SJCRH30 (cell line): Measurements from ENCODE around the gene GRIA3. TPM values are rescaled to one million over a fixed set of nuclear protein-coding genes. Genes with fewer than 3 reads are reported as not detected.
"Not testable (repeated sequence)": the region's sequence is repeated elsewhere in the genome, so short reads cannot be mapped to it uniquely, and the experiment has no call there.

Experiments used
- DNase-seq, 2 experiments: peaks; one replicate each; pipeline ENCODE4 v3.0.0-alpha.2; 2015 to 2020
- H3K27ac ChIP-seq: fragments of 250-450 bp; sonication (Bioruptor Pico); 2 replicates; pipeline ENCODE4 v1.5.1; 2020; ENCODE audit warnings: mild to moderate bottlenecking, moderate library complexity
- H3K27me3 ChIP-seq: fragments of 250-450 bp; sonication (Bioruptor Pico); 2 replicates; pipeline ENCODE4 v1.5.1; 2020; ENCODE audit warnings: mild to moderate bottlenecking, moderate library complexity
- H3K36me3 ChIP-seq: fragments of 250-450 bp; sonication (Bioruptor Pico); 2 replicates; pipeline ENCODE4 v1.5.1; 2020; ENCODE audit warnings: mild to moderate bottlenecking, moderate library complexity
- H3K4me1 ChIP-seq: fragments of 250-450 bp; sonication (Bioruptor Pico); 2 replicates; pipeline ENCODE4 v1.5.1; 2020; ENCODE audit warnings: mild to moderate bottlenecking, moderate library complexity
- H3K4me3 ChIP-seq: fragments of 250-450 bp; sonication (Bioruptor Pico); 2 replicates; pipeline ENCODE4 v1.5.1; 2020; ENCODE audit warnings: mild to moderate bottlenecking, moderate library complexity
- H3K9me3 ChIP-seq: fragments of 250-450 bp; sonication (Bioruptor Pico); replicated peaks from 2 replicates; pipeline ENCODE4 v1.5.1; 2020; ENCODE audit warnings: mild to moderate bottlenecking, moderate library complexity
- total RNA-seq: library from RNA; depleted of rRNA; stranded (reverse); fragments of >200 nt; shearing (Covaris generic); gene quantifications from 2 replicates; pipeline ENCODE4 v1.2.3, GENCODE V29; 2014

GRIA3 gene
- total RNA-seq, 1 experiment from 2014 or later: not detected

DNA sequence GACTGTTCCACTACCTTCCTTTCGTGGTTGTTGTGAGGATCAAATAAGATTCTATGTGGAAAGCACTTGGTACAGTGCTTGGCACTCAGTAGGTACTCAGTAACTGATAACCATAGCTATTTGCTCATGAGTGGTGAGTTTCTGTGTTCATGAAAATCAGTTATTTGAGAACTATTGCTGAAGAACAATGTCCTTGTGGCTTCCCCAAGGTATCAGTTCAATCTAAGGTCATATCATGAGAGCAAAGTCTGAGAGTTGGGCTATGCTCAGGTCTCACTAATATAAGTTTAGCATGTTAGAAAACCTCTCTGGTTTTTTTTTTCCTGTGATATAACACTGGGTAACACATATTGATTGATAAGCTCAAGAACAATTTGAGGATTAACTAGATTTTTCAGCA is 147.8 kb downstream of the GRIA3 start:
- Histone ChIP-seq H3K27ac (no peak overlapping the region), H3K27me3 (no peaks in the 10 kb centered on the region), H3K4me3 (no peak overlapping the region), H3K4me1 (no peaks in the 10 kb centered on the region), H3K9me3 (no peaks in the 10 kb centered on the region), H3K36me3 (no peaks in the 10 kb centered on the region)
- DNase-seq: no peak

DNA sequence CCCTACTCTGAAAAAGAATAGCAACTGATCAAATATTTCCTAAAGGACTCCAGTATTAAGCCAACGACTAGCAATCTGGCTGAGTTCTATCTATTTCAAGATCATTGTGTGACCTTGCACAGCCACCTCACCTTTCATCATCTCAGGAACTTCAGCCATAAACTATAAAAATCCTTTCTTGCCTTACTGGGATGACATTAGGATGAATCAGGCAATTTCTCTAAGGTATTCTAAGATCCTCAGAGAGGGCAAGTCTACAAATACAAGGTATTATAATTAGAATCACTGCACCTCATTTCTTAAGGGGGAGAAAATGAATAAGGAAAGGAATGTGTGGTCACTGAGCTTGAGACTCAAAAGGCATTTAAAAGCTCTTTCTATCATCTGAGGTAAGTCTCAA is 152.6 kb downstream of the GRIA3 start:
- H3K4me3 ChIP-seq: no peak overlapping the region
- no peaks in the 10 kb centered on the region for H3K4me1 ChIP-seq
- no peaks in the 10 kb centered on the region for H3K9me3 ChIP-seq
- no peaks in the 10 kb centered on the region for H3K36me3 ChIP-seq
- no peak overlapping the region for H3K27ac ChIP-seq
- no peak for DNase-seq
- no peaks in the 10 kb centered on the region for H3K27me3 ChIP-seq

DNA sequence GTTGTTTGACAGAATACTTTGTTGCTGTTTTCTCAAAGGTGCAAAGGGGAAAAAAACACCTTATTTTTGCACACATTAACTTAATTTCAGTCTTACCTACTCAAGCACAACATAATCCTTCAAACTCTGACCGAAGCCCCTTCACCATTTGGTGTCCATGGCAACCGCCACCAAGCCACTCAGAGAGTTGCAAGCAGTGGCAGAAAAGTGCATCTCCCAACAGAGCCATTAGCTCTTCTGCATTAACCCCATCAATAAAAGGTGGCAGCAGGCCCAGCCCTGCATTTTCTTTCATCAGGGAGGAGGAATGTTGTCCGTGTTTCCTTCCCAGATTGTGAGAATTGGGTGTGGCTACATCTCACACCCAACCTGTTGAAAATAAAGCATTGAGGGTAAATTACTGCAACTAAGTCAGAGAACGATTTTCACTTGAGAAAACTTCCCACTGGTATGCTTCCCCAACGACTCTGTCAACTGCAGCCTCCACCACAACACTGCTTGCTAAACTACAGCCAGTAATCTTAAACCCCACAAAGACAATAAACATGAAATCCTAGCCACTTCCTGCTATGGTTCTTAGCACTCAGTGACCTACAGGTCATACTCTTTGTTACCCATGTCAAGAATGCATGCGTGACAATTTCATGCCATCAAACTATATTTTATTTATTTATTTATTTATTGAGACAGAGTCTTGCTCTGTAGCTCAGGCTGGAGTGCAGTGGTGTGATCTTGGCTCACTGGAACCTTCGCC is 154.0 kb downstream of the GRIA3 start:
- DNase-seq: peak in 1 of 2 experiments; percentile 2
- Histone ChIP-seq H3K36me3 (no peaks in the 10 kb centered on the region), H3K27me3 (no peaks in the 10 kb centered on the region), H3K27ac (no peak overlapping the region), H3K4me3 (no peak overlapping the region), H3K4me1 (no peaks in the 10 kb centered on the region), H3K9me3 (no peaks in the 10 kb centered on the region)

DNA sequence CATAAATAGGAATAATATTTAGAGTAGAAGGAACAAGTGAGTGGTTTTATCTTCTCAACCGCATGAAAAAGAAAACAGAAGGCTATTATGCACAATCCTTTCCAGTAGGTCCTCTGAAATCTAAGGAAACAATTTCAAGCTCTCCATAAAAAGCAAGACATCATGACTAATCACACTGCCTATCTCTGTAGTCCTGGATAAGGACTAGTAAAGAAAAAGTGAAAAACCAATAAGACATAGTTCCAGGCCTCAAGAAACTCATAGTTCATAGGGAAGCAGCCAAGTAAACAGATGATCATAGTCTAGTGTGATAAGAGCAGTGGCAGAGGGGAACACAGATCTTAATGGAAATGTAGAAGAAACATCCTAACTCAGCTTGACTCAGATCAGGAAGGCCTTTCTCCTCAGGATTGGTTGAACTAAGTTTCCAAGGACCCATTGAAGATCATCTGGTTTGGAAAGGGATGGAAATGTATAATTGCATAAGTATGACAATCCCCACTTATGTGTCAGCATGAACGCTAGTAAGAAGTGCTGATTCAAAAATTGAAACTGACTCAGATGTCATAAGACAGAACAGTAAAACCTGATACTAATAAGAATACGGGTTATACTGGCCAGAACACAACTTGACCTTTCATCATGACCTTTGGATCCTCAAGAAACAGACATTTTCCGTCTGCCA is 155.3 kb downstream of the GRIA3 start:
- Histone ChIP-seq H3K27ac (no peak overlapping the region), H3K4me3 (no peak overlapping the region), H3K9me3 (no peaks in the 10 kb centered on the region)

DNA sequence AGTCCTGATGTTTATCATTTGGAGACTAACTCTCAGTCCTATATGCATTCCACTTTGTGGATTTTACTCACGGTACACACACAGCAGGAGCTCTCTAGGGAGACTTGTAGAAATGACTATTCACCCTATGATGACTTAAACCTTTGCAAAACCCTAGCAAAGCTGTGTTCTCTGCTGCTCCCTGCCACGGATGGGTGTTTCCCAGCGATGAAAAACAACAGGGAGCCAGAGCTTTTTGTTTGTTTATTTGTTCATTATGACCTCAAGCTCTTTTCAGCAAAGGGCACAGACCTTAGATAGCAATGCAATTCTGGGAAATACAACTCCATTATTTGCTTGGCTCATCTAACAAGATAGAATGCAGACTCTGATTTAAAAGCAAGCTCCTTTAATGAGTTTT is 156.6 kb downstream of the GRIA3 start:
- Histone ChIP-seq H3K36me3 (no peaks in the 10 kb centered on the region), H3K4me1 (no peaks in the 10 kb centered on the region), H3K9me3 (no peaks in the 10 kb centered on the region), H3K4me3 (no peak overlapping the region), H3K27ac (no peak overlapping the region), H3K27me3 (no peaks in the 10 kb centered on the region)
- DNase-seq: no peak

More for the DNA sequence above, 155.3 kb downstream of the GRIA3 start:
- H3K4me1 ChIP-seq: no peaks in the 10 kb centered on the region
- H3K36me3 ChIP-seq: no peaks in the 10 kb centered on the region
- no peak for DNase-seq
- H3K27me3 ChIP-seq: no peaks in the 10 kb centered on the region

DNA sequence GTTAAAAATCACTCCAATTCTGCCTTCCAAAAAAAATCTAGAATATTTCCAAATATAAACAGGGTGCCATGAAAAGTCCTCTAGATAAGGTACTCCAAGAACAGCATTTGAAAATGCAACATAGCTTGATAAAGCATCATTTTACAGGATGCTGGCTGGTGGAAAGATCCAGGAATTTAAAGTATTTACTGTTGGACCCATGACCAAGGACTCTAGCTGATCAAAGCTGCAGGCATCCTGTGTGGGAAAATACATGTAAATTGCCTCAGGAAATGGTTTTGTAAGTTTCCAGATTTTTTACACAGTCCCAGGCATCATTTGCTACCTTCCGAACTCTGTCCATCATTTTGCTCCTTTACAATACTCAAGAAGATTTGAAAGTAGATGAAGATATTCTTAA is 164.4 kb downstream of the GRIA3 start:
- H3K27ac ChIP-seq: no peak overlapping the region
- no peaks in the 10 kb centered on the region for H3K9me3 ChIP-seq
- H3K4me3 ChIP-seq: no peak overlapping the region
- H3K36me3 ChIP-seq: no peaks in the 10 kb centered on the region
- no peaks in the 10 kb centered on the region for H3K4me1 ChIP-seq
- no peak for DNase-seq
- no peaks in the 10 kb centered on the region for H3K27me3 ChIP-seq

DNA sequence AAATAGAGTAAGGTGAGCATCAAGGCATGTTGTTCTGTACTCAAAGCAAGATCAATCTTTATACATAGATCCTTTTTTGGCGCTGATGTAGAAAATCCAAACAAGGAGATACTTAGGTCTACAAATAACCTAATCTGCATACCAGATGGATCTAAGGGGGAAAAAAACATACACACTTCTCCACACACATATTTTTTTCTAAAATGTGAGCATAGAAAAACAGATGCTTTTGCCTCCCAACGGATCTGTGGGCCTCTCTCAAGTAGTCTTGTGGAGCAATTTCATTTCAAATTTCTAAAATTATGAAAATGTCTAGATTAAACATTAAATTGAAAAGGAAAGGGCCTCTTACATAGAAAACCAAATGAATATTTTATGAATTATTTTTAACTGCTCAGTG is 166.1 kb downstream of the GRIA3 start:
- H3K9me3 ChIP-seq: no peaks in the 10 kb centered on the region
- no peaks in the 10 kb centered on the region for H3K4me1 ChIP-seq
- H3K36me3 ChIP-seq: no peaks in the 10 kb centered on the region
- DNase-seq: no peak
- H3K27ac ChIP-seq: no peak overlapping the region
- no peaks in the 10 kb centered on the region for H3K27me3 ChIP-seq
- no peak overlapping the region for H3K4me3 ChIP-seq

DNA sequence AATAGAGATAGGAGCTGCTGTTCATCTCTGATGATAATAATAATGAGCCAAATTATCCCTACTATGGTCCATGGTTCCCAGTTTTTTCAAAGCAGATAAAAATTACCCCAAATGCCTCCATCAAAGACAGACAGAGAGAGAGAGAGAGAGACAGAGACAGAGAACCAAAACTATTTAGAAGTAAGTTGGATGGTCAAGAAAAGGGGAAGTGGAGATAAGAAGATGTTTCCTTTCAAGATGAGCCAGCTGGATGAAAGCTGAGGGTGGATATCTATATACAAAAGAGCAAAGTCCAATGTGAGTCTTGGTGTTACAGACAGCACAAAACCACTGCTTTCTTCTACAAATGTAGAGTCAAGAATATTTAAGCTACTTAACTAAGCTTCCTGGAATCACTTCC is 173.9 kb downstream of the GRIA3 start:
- no peaks in the 10 kb centered on the region for H3K9me3 ChIP-seq
- no peak overlapping the region for H3K27ac ChIP-seq
- no peaks in the 10 kb centered on the region for H3K27me3 ChIP-seq
- peaks cover 4% of the 10 kb centered on the region; the same call in 1 of the 2 replicates for H3K4me1 ChIP-seq
- H3K4me3 ChIP-seq: no peak overlapping the region
- no peaks in the 10 kb centered on the region for H3K36me3 ChIP-seq
- DNase-seq: no peak

DNA sequence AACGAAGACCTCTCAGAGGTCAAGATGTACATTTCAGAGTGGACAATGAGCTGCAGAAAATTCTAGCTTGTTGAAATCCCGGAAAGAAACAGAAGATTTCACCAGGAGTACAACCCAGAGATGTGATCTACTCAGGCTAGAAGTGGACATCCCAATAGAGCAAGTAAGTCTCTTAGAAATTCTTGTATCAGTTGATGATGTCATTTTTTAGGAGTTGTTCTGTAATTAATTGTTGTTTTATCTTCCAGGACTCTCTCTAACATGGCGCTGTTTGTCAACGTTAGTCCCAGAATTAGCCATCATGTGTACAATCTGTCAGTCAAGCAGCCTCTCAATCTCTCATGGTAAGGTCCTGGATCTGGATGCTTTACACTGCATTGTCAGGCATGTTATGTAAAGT is 174.4 kb downstream of the GRIA3 start:
- no peaks in the 10 kb centered on the region for H3K9me3 ChIP-seq
- H3K4me3 ChIP-seq: no peak overlapping the region
- H3K27me3 ChIP-seq: no peaks in the 10 kb centered on the region
- H3K36me3 ChIP-seq: no peaks in the 10 kb centered on the region
- no peak for DNase-seq
- peaks cover 4% of the 10 kb centered on the region; the same call in 1 of the 2 replicates for H3K4me1 ChIP-seq
- H3K27ac ChIP-seq: no peak overlapping the region

DNA sequence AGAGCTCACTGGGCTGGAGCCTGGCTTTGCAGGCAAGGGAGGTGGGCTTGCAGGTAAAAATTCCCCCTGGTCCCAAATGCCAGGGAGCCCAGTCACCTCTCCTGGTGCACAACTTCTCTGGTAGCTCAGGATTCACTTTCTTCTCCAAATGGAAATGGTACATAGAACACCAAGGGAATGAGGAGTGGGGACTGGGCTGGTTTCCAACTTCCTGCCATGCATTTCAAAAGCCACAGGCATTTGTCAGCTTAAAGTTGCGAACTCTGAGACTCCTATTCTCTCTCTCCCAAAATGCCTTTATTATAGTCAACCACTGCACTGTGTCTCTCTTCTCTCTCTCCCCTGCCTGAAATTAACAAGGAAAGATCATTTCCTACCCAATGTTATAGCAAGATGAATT is 177.3 kb downstream of the GRIA3 start:
- no peaks in the 10 kb centered on the region for H3K36me3 ChIP-seq
- no peaks in the 10 kb centered on the region for H3K27me3 ChIP-seq
- DNase-seq: peak; percentile 9 to 29
- H3K9me3 ChIP-seq: no peaks in the 10 kb centered on the region
- no peak overlapping the region for H3K27ac ChIP-seq
- H3K4me1 ChIP-seq: peaks cover 4% of the 10 kb centered on the region; the same call in 1 of the 2 replicates
- no peak overlapping the region for H3K4me3 ChIP-seq

DNA sequence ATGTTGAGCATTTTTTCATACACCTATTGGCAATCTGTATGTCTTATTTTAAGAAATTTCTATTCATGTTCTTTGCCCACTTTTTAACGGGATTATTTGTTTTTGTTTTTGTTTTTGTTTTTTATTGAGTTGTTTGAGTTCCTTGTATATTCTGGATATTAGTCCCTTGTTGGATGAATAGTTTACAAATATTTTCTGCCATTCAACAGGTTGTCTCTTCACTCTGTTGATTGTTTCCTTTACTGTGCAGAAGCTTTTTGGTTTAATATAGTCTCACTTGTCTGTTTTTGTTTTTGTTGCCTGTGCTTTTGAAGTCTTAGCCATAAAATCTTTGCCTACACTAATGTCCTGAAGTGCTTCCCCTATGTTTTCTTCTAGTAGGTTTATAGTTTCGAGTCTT is 202.1 kb downstream of the GRIA3 start:
- not testable (repeated sequence) for H3K4me1 ChIP-seq, H3K9me3 ChIP-seq, H3K27ac ChIP-seq, H3K27me3 ChIP-seq, H3K4me3 ChIP-seq, H3K36me3 ChIP-seq, DNase-seq

DNA sequence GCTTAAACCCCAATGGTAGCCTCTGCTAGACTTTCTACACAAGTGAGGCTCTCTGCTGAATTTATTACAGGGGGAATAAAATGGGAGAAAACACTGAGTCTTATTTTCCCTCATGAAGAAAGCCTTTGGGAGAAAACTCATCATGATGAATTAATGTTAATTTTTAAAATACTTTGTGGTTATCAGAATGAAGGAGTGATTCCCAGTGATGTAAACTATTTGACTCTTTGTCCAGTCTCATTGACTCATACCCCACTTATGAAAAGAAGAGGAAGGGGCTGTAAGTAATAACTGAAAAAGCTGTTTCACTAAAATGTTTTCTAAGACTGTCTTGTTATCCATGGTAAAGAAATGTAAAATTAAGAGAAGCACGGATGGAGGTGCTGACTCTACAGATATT is 208.8 kb downstream of the GRIA3 start:
- H3K36me3 ChIP-seq: no peaks in the 10 kb centered on the region
- H3K27ac ChIP-seq: no peak overlapping the region
- H3K4me1 ChIP-seq: no peaks in the 10 kb centered on the region
- DNase-seq: no peak
- H3K9me3 ChIP-seq: no peaks in the 10 kb centered on the region
- H3K27me3 ChIP-seq: no peaks in the 10 kb centered on the region
- H3K4me3 ChIP-seq: no peak overlapping the region

DNA sequence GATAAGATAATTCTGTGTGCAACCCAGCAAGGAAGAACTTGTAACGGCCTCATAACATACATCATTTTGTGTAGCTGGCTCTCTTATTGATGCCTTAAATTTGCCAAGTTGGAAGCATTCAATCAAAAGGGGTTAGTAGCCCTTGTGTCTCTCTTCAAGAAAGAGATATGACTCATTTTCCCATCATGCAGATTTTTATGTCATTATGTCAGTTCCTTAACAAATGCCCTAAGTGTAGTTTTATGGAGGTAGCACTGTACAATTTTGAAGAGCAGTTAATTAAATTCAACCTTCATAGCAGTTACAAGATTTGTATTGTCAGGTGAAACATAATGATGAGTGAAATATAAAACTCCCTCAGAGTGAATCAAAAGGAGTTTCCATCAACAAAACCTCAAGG is 215.6 kb downstream of the GRIA3 start:
- no peaks in the 10 kb centered on the region for H3K4me1 ChIP-seq
- DNase-seq: no peak
- H3K36me3 ChIP-seq: no peaks in the 10 kb centered on the region
- no peak overlapping the region for H3K4me3 ChIP-seq
- H3K9me3 ChIP-seq: no peaks in the 10 kb centered on the region
- H3K27me3 ChIP-seq: no peaks in the 10 kb centered on the region
- H3K27ac ChIP-seq: no peak overlapping the region

DNA sequence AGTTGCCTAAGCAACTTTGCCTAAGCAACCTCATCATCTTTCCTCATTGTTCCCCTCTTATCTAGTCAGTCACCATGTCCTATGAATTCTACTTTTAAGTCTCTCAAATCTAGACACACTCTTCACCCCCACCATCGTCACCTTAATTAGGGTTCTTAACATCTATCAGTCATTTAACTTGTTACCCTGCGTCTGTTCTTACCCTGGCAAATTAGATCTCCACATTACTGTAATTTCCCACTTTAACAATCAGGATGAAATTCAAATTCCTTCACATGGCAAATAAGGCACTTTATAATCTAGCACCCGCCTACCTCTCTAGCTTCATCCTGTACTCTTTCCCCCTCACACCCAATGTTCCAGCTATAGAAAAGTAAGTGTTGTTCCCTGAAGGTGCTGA is 221.2 kb downstream of the GRIA3 start:
- Histone ChIP-seq H3K4me1 (no peaks in the 10 kb centered on the region), H3K4me3 (no peak overlapping the region), H3K9me3 (no peaks in the 10 kb centered on the region), H3K27me3 (no peaks in the 10 kb centered on the region), H3K27ac (no peak overlapping the region), H3K36me3 (no peaks in the 10 kb centered on the region)
- DNase-seq: no peak

DNA sequence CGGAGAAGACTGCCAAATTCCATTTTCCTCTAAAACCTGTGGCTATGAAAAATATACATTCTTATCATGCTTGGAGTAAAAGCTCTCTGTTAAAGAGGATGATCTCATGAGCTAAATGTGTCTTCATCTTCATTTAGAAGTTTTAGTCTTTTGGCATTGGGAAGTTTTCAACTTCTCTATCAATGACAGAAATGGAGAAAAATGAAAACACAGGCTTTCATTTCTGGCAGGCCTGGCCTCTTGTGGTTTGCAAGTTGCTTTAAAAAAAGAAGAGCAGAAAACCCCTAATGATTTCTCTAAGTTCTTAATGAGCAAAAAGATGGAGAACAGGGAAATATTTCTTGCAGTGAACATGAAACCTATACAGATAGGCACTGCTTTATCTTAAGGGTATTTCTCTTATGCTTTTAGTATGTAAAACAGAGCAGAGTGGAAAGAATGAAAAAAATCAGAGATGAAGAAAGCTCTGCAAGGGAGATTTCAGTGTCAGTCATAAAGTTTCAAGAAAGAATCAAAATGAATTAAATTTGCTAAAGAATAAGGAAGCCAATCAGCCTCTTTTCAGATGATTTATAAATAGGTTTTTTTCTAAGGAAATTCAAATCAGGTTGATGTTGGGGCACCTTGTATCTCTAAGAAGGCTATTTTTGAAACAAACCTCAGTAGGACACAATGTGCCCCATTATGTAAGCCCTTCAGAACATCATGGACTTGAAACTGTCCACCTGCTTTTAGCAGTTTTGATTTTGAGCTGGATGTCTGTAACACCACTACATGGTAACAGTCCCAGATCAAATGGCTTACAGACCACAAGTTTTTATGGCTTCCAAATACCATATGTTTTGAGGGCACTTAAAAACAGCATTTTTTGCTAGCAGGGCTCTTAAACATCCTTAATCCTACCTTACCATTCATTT is 225.0 kb downstream of the GRIA3 start:
- no peaks in the 10 kb centered on the region for H3K36me3 ChIP-seq
- H3K9me3 ChIP-seq: no peaks in the 10 kb centered on the region
- no peaks in the 10 kb centered on the region for H3K4me1 ChIP-seq
- H3K27me3 ChIP-seq: no peaks in the 10 kb centered on the region
- H3K27ac ChIP-seq: no peak overlapping the region
- no peak for DNase-seq
- no peak overlapping the region for H3K4me3 ChIP-seq
